Breast epithelium (tissue), 3 donors: ENCODE results near the gene MDFI.

Experiments
- POLR2A ChIP-seq: fragments of 450-650 bp; IDR thresholded peaks from one replicate; pipeline ENCODE4 v1.6.1; 2016; ENCODE audit warnings: antibody characterized with exemption, mild to moderate bottlenecking, moderate library complexity
- POLR2AphosphoS5 ChIP-seq, 3 donors: sonication (generic); formaldehyde crosslinking; IDR thresholded peaks; one replicate each; pipeline ENCODE4 v1.6.1; 2017; ENCODE audit warnings: antibody characterized with exemption in 3 of 3
- TF ChIP-seq, protein P1 (sequence below), 3 donors: fragments of 450-650 bp; IDR thresholded peaks; one replicate each; pipeline ENCODE4 v1.5.1; 2016 to 2017; ENCODE audit warnings: antibody characterized with exemption in 3 of 3, mild to moderate bottlenecking in 3 of 3, moderate library complexity in 3 of 3

GRCh38 chr6:41633056-41633634 is 5.1 kb upstream of the MDFI start:
- TF ChIP-seq POLR2A = no peak
- TF ChIP-seq, protein P1, sequence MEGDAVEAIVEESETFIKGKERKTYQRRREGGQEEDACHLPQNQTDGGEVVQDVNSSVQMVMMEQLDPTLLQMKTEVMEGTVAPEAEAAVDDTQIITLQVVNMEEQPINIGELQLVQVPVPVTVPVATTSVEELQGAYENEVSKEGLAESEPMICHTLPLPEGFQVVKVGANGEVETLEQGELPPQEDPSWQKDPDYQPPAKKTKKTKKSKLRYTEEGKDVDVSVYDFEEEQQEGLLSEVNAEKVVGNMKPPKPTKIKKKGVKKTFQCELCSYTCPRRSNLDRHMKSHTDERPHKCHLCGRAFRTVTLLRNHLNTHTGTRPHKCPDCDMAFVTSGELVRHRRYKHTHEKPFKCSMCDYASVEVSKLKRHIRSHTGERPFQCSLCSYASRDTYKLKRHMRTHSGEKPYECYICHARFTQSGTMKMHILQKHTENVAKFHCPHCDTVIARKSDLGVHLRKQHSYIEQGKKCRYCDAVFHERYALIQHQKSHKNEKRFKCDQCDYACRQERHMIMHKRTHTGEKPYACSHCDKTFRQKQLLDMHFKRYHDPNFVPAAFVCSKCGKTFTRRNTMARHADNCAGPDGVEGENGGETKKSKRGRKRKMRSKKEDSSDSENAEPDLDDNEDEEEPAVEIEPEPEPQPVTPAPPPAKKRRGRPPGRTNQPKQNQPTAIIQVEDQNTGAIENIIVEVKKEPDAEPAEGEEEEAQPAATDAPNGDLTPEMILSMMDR (IDR thresholded peaks at IDR 0.05) = no peak
- no peak for TF ChIP-seq POLR2AphosphoS5 (IDR thresholded peaks at IDR 0.05)
